ENCODE results near the gene FBXO3.

The FBXO3 gene

GRCh38 chr11:33723238-33723881, 51.0 kb downstream of the FBXO3 start:
- no peak for TF ChIP-seq CTCF (IDR thresholded peaks at IDR 0.05; ENCODE audit: control extremely low read depth, extremely low read depth, low read depth, missing control alignments)
- CTCF ChIA-PET = interaction anchor here (0.9 to 15.2 kb wide), 2 partner anchors 16 kb away, joined by 3 to 265 read pairs; partner anchors contain the start of gene CD59
- POLR2A ChIA-PET = no interaction called here
- DNase-seq (ENCODE audit: extremely low spot score) = no peak

GRCh38 chr11:33722590-33723234, 51.6 kb downstream of the FBXO3 start:
- POLR2A ChIA-PET = no interaction called here
- CTCF ChIA-PET = interaction anchor here (15.2 kb wide), 1 partner anchor 16 kb away, joined by 265 read pairs; the partner anchor contains the start of gene CD59

GRCh38 chr11:33721984-33722383, 52.3 kb downstream of the FBXO3 start:
- ChIA-PET CTCF (interaction anchor here (15.2 kb wide), 1 partner anchor 17 kb away, joined by 265 read pairs; the partner anchor contains the start of gene CD59), POLR2A (no interaction called here)
- no peak for TF ChIP-seq CTCF (IDR thresholded peaks at IDR 0.05; ENCODE audit: control extremely low read depth, extremely low read depth, low read depth, missing control alignments)
- no peak for DNase-seq (ENCODE audit: extremely low spot score)

More at GRCh38 chr11:33722590-33723234, 51.6 kb downstream of the FBXO3 start:
- TF ChIP-seq CTCF (IDR thresholded peaks at IDR 0.05; ENCODE audit: control extremely low read depth, extremely low read depth, low read depth, missing control alignments) = no peak
- peak; percentile 72 for DNase-seq (ENCODE audit: extremely low spot score)

GRCh38 chr11:33721426-33721825, 52.9 kb downstream of the FBXO3 start:
- DNase-seq (ENCODE audit: extremely low spot score) = no peak

GRCh38 chr11:33719587-33719986, 54.7 kb downstream of the FBXO3 start:
- no peak for DNase-seq (ENCODE audit: extremely low spot score)
- ChIA-PET CTCF (interaction anchor here (1.3 to 15.2 kb wide), 4 partner anchors 8 to 25 kb away, joined by 4 to 265 read pairs (median 5); partner anchors contain the start of gene CD59), POLR2A (no interaction called here)
- no peak for TF ChIP-seq CTCF (IDR thresholded peaks at IDR 0.05; ENCODE audit: control extremely low read depth, extremely low read depth, low read depth, missing control alignments)

More at GRCh38 chr11:33721426-33721825, 52.9 kb downstream of the FBXO3 start:
- POLR2A ChIA-PET = no interaction called here
- TF ChIP-seq CTCF (IDR thresholded peaks at IDR 0.05; ENCODE audit: control extremely low read depth, extremely low read depth, low read depth, missing control alignments) = no peak
- CTCF ChIA-PET = interaction anchor here (15.2 kb wide), 1 partner anchor 18 kb away, joined by 265 read pairs; the partner anchor contains the start of gene CD59

- ChIA-PET POLR2A (no interaction called here), CTCF (interaction anchor here (3.5 to 15.2 kb wide), 3 partner anchors 15 to 48 kb away, joined by 8 to 265 read pairs (median 36); partner anchors contain the start of gene CD59)
- DNase-seq (ENCODE audit: extremely low spot score) = no peak
- TF ChIP-seq CTCF (IDR thresholded peaks at IDR 0.05; ENCODE audit: control extremely low read depth, extremely low read depth, low read depth, missing control alignments) = no peak
These were observed 55.9 kb downstream of the FBXO3 start for GRCh38 chr11:33718440-33718839.

Measured in GM10248 (cell line).